ENCODE data around the gene NUFIP2.

- TF ChIP-seq GATA2 (IDR thresholded peaks at IDR 0.05; ENCODE audit: low read depth, low read length) = no peak
- TF ChIP-seq GATA3 (IDR thresholded peaks at IDR 0.05; ENCODE audit: low read depth, low read length) = no peak
Observed at GRCh38 chr17:29252101-29252791, 41.7 kb downstream of the NUFIP2 start.
